GM12878 (cell line): ENCODE data around the gene SLC25A30. TPM values are rescaled to one million over a fixed set of nuclear protein-coding genes. Genes with fewer than 3 reads are reported as not detected.

Experiments used
- ATAC-seq: fragments of 200-7000 bp; cut with Tn5 transposase; 3 replicates; pipeline ENCODE4 v1.9.1; 2020; ENCODE audit warnings: mild to moderate bottlenecking, moderate library complexity
- Bru-seq: library from RNA; stranded (reverse); fragments of 400-500 nt; gene quantifications from one replicate; lab custom pipeline; 2021; lab: Mats Ljungman, UMichigan
- BruChase-seq, 2 experiments: library from RNA; stranded (reverse); fragments of 400-500 nt; gene quantifications; one replicate each; lab custom pipeline; 2021; lab: Mats Ljungman, UMichigan
- BruUV-seq: library from RNA; stranded (reverse); fragments of 400-500 nt; replicated peaks from 2 replicates; lab custom pipeline; 2021; lab: Mats Ljungman, UMichigan
- CTCF ChIA-PET: fragments of 300-600 bp; sonication (Branson Sonifier 250); formaldehyde crosslinking; extraction: SDS; loops from one replicate; lab custom pipeline; 2021; ENCODE audit warnings: inconsistent platforms; lab: Yijun Ruan, JAX
- POLR2A ChIA-PET: fragments of 350-600 bp; formaldehyde crosslinking; extraction: SDS; loops from one replicate; lab custom pipeline; 2021; ENCODE audit warnings: inconsistent platforms; lab: Charles Lee
- RAD21 ChIA-PET: fragments of 300-600 bp; sonication (Branson Sonifier 250); formaldehyde crosslinking; loops from one replicate; lab custom pipeline; 2023; ENCODE audit warnings: antibody characterized with exemption; ENCODE audit not compliant: unreplicated experiment; lab: Charles Lee
- SMC1A ChIA-PET: fragments of 300-600 bp; sonication (Branson Sonifier 250); formaldehyde crosslinking; loops from one replicate; lab custom pipeline; 2023; ENCODE audit not compliant: unreplicated experiment, uncharacterized antibody; lab: Charles Lee
- DNase-seq: peaks from one replicate; pipeline ENCODE4 v3.0.0-alpha.2; 2011; ENCODE audit warnings: low read depth, low spot score
- FAIRE-seq: peaks from 3 replicates; lab custom pipeline; 2011; peaks lifted over from hg19 to GRCh38; lab: Jason Lieb, UNC
- H2AFZ ChIP-seq: 2 replicates; pipeline ENCODE4 v1.6.0; 2011; ENCODE audit warnings: low read depth, low read length, control low read depth; ENCODE audit not compliant: control insufficient read depth
- H3K27ac ChIP-seq: 2 replicates; pipeline ENCODE4 v1.5.1; 2011; ENCODE audit warnings: control low read depth; ENCODE audit not compliant: control insufficient read depth, insufficient read depth
- H3K27me3 ChIP-seq, 2 experiments: replicated peaks in 1 of 2; 2 replicates each; pipeline versions ENCODE4 v1.6.0 to v1.6.1; 2011; ENCODE audit warnings: low read length in 1 of 2; ENCODE audit not compliant: control insufficient read depth in 2 of 2, insufficient read depth in 2 of 2
- H3K36me3 ChIP-seq, 2 experiments: 2 replicates each; pipeline ENCODE4 v1.5.1; 2011; ENCODE audit warnings: low read length in 1 of 2; ENCODE audit not compliant: control insufficient read depth in 2 of 2, insufficient read depth in 2 of 2
- H3K4me1 ChIP-seq: 2 replicates; pipeline ENCODE4 v1.6.1; 2011; ENCODE audit warnings: mild to moderate bottlenecking, low read length, moderate library complexity, mixed read lengths; ENCODE audit not compliant: control insufficient read depth, insufficient read depth
- H3K4me2 ChIP-seq: 2 replicates; pipeline ENCODE4 v1.6.0; 2011; ENCODE audit warnings: control low read depth; ENCODE audit not compliant: control insufficient read depth, insufficient read depth
- H3K4me3 ChIP-seq: fragments of 200-600 bp; sonication (generic); 2 replicates; pipeline ENCODE4 v1.5.1; 2016
- H3K79me2 ChIP-seq: 2 replicates; pipeline ENCODE4 v1.6.0; 2011; ENCODE audit warnings: low read length; ENCODE audit not compliant: control insufficient read depth, insufficient read depth
- H3K9ac ChIP-seq: 2 replicates; pipeline ENCODE4 v1.8.0; 2011; ENCODE audit warnings: low read length, control low read depth, mixed read lengths; ENCODE audit not compliant: control insufficient read depth, insufficient read depth
- H3K9me3 ChIP-seq: replicated peaks from 3 replicates; pipeline ENCODE4 v1.5.1; 2011; ENCODE audit warnings: mild to moderate bottlenecking, low read length; ENCODE audit not compliant: control insufficient read depth, insufficient read depth
- H4K20me1 ChIP-seq: 2 replicates; pipeline ENCODE4 v1.6.0; 2011; ENCODE audit not compliant: control insufficient read depth, insufficient read depth
- CHD2 ChIP-seq: IDR thresholded peaks from 2 replicates; pipeline ENCODE4 v1.6.1; 2011; ENCODE audit warnings: low read depth, low read length, improper control_type of control experiment, borderline replicate concordance
- CHD4 ChIP-seq: fragments of 200-600 bp; sonication (generic); IDR thresholded peaks from 2 replicates; pipeline ENCODE4 v1.6.1; 2016; ENCODE audit warnings: mild to moderate bottlenecking
- CREB1 ChIP-seq: IDR thresholded peaks from 2 replicates; pipeline ENCODE4 v1.6.1; 2012; ENCODE audit warnings: low read depth, mild to moderate bottlenecking, inconsistent platforms
- GATAD2B ChIP-seq: fragments of 450-650 bp; conservative IDR thresholded peaks from 2 replicates; pipeline ENCODE4 v1.6.1; 2017; ENCODE audit warnings: low read depth, mild to moderate bottlenecking, moderate library complexity
- NBN ChIP-seq: fragments of 450-650 bp; IDR thresholded peaks from 2 replicates; pipeline ENCODE4 v1.6.1; 2016
- NFYA ChIP-seq: IDR thresholded peaks from 2 replicates; pipeline ENCODE4 v1.6.1; 2011; ENCODE audit warnings: low read depth, mild to moderate bottlenecking, low read length, improper control_type of control experiment, borderline replicate concordance
- NR2F1 ChIP-seq: fragments of 450-650 bp; conservative IDR thresholded peaks from 2 replicates; pipeline ENCODE4 v1.6.1; 2017; ENCODE audit warnings: mild to moderate bottlenecking
- POLR2AphosphoS2 ChIP-seq: IDR thresholded peaks from 2 replicates; pipeline ENCODE4 v1.6.1; 2011; ENCODE audit warnings: low read depth, mild to moderate bottlenecking, low read length, improper control_type of control experiment, moderate library complexity
- SMAD1 ChIP-seq: fragments of 450-650 bp; IDR thresholded peaks from 2 replicates; pipeline ENCODE4 v1.6.1; 2018; ENCODE audit warnings: mild to moderate bottlenecking, low read depth; ENCODE audit not compliant: partially characterized antibody
- SMC3 ChIP-seq: IDR thresholded peaks from 2 replicates; pipeline ENCODE4 v1.6.1; 2011; ENCODE audit warnings: low read length, improper control_type of control experiment, borderline replicate concordance
- SRF ChIP-seq, 2 experiments: IDR thresholded peaks; 2 replicates each; pipeline ENCODE4 v1.6.1; 2011; ENCODE audit warnings: low read depth in 2 of 2, low read length in 2 of 2, mild to moderate bottlenecking in 1 of 2, moderate library complexity in 1 of 2
- STAT3 ChIP-seq: IDR thresholded peaks from 2 replicates; pipeline ENCODE4 v1.6.1; 2011; ENCODE audit warnings: low read depth, low read length, improper control_type of control experiment
- TBL1XR1 ChIP-seq: IDR thresholded peaks from 2 replicates; pipeline ENCODE4 v1.6.1; 2012; ENCODE audit warnings: low read depth, low read length, improper control_type of control experiment
- ZBED1 ChIP-seq: IDR thresholded peaks from 2 replicates; pipeline ENCODE4 v1.6.1; 2016; ENCODE audit warnings: borderline replicate concordance
- ZNF274 ChIP-seq: IDR thresholded peaks from one replicate; pipeline ENCODE4 v1.8.0; 2011; ENCODE audit not compliant: insufficient read length, insufficient read depth
- ZSCAN29 ChIP-seq: fragments of 450-650 bp; IDR thresholded peaks from 2 replicates; pipeline ENCODE4 v1.6.1; 2017; ENCODE audit warnings: mild to moderate bottlenecking, moderate library complexity
- WGBS: methylation state at CpG from one replicate; pipeline ENCODE4 v1.1.6; 2016; ENCODE audit warnings: low lambda C conversion rate; ENCODE audit not compliant: insufficient replicate concordance, insufficient coverage; ENCODE audit errors: missing lambda C conversion rate; 5-methylcytosine and 5-hydroxymethylcytosine counted together
- in situ Hi-C: fragments of 300-500 bp; cut with MboI; formaldehyde crosslinking; loops from 9 replicates; pipeline ENCODE4 v1.14.3; 2018; ENCODE audit warnings: mixed read lengths
- intact Hi-C: fragments of 100-400 bp; cut with micrococcal nuclease; formaldehyde crosslinking; loops from one replicate; pipeline ENCODE4 v1.14.2; 2022; ENCODE audit not compliant: unreplicated experiment
- long read RNA-seq, 2 experiments: library from polyadenylated mRNA; unstranded; transcript quantifications; one replicate each; pipeline ENCODE4 v2.0.0, GENCODE V29; 2019 to 2020
- polyA minus RNA-seq, 3 experiments: library from RNA; depleted of rRNA, polyadenylated mRNA; stranded (reverse); fragments of >200 nt; gene quantifications; 2 replicates each; pipeline ENCODE4 v1.2.3, GENCODE V29; 2011
- polyA plus RNA-seq, 11 experiments: library from polyadenylated mRNA; depleted of rRNA in 4 of 11; unstranded in 6 of 11; stranded (reverse) in 5 of 11; fragments of >200 nt; fragmentation: Nextera tagmentation in 4 of 11; fragmentation: Illumina TruSeq in 1 of 11; extraction: Ambion mirVana in 4 of 11; extraction: Trizol in 1 of 11; gene quantifications; 1 replicate in 1 of 11; 2 replicates in 10 of 11; pipeline versions ENCODE4 v1.2.1 to v1.2.3, GENCODE V29; 2011 to 2016; ENCODE audit warnings: inconsistent platforms in 2 of 11, missing spikeins in 2 of 11, low read depth in 1 of 11
- total RNA-seq, 4 experiments: library from RNA; depleted of rRNA in 3 of 4; stranded (reverse); fragments of >200 nt in 3 of 4; fragmentation: Illumina TruSeq in 1 of 4; extraction: Trizol in 1 of 4; gene quantifications; 2 replicates each; pipeline versions ENCODE4 v1.2.1 to v1.2.3, GENCODE V29; 2013 to 2021
- TF ChIP-seq, protein P1 (sequence below): fragments of 150-350 bp; IDR thresholded peaks from 2 replicates; pipeline ENCODE4 v1.6.1; 2016; ENCODE audit warnings: low read depth, low read length

SLC25A30 gene
- total RNA-seq (2013; cell fraction: nucleolus; rRNA removed), result 12.4 and 13.2 TPM in 2 replicates
- total RNA-seq (2014; rRNA removed) (4.7 and 5.0 TPM in 2 replicates), total RNA-seq (2014; rRNA removed; fragmentation: Illumina TruSeq; extraction: Trizol) (8.8 and 9.1 TPM in 2 replicates), total RNA-seq (2021) (13.5 and 18.0 TPM in 2 replicates), polyA plus RNA-seq (2011; rRNA removed) (16.0 and 19.9 TPM in 2 replicates), polyA plus RNA-seq (2014; fragmentation: Illumina TruSeq; extraction: Trizol) (16.7 and 22.7 TPM in 2 replicates), polyA plus RNA-seq (2014; fragmentation: Nextera tagmentation; extraction: Ambion mirVana) (1 to 10 TPM; 2.4 to 2.7 TPM), polyA plus RNA-seq (2014; rRNA removed) (11.8 and 13.7 TPM in 2 replicates), polyA plus RNA-seq (2016; fragmentation: Nextera tagmentation; extraction: Ambion mirVana) (1 to 10 TPM; 6.6 to 9.0 TPM), polyA minus RNA-seq (2011; rRNA and poly(A)+ RNA removed) (16.9 and 28.3 TPM in 2 replicates), Bru-seq, nascent RNA (percentile 69 among the genes with signal in this experiment), BruChase-seq, experiment 1, labeled RNA remaining after a 6-hour chase (percentile 70 among the genes with signal in this experiment), BruChase-seq, experiment 2, labeled RNA remaining after a 2-hour chase (percentile 80 among the genes with signal in this experiment)
- polyA plus RNA-seq (2011; ENCODE audit: low read depth), result 3.0 TPM
- polyA plus RNA-seq (2011; cell fraction: cytosol; rRNA removed), result 12.0 and 13.4 TPM in 2 replicates
- 7.7 and 8.7 TPM in 2 replicates for polyA plus RNA-seq (2011; cell fraction: nucleus; rRNA removed)
- 5.0 and 6.8 TPM in 2 replicates for polyA plus RNA-seq (2012)
- 9.8 and 13.9 TPM in 2 replicates for polyA minus RNA-seq (2011; cell fraction: cytosol; rRNA and poly(A)+ RNA removed)
- 4.7 and 7.7 TPM in 2 replicates for polyA minus RNA-seq (2011; cell fraction: nucleus; rRNA and poly(A)+ RNA removed)
- long read RNA-seq, experiment 1, partial matches to known transcripts, result 1 of 4 reads
- long read RNA-seq, experiment 1, other reads (novel, unspliced or antisense), result 3 of 4 reads
- long read RNA-seq, experiment 2, partial matches to known transcripts, result 0 of 5 reads
- long read RNA-seq, experiment 2, other reads (novel, unspliced or antisense), result 4 of 5 reads

DNA sequence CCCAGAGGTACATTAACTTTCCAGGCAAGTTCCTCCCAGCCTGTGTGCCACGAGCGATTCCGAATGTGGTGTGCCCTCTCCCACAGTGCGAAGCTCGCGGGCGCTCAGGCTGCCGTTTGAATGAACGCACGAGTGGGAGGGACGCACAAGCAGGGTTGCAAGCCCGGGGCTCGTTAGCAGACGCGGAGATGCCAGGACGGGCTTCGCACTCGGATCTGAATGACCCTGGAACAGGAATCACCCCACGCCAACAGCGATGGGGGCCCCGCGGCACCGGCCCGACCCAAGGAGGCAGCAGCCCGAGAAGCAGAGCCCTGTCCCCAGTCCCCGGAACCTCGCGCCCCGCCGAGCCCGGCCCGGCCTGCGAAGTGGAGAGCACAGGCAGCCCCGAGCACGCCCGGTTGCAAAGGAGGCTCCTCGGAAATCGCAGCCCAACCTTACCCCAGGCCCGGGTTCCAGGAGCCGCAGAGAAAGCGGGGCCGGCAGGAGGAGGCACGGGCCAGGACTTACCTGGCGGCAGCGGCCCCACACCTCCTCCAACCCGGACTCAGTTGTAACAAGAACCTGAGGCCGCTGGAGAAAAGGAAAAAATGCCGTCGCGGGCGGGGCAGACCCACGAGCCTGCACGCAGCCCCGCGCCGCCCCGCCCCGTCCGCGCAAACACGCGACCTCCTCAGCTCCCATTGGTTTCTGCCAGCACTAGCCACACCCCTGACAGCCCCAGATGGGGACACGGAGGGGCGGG is at the start of gene SLC25A30:
TSS of gene SLC25A30 (minus strand) at position 584 of the 745 bp plus-strand sequence. CDS start 6,948 bp downstream, outside the sequence.
- RAD21 ChIA-PET, result interaction anchor here (1.4 kb wide), 1 partner anchor 25 kb away, joined by 5 read pairs; no protein-coding TSS in a partner anchor
- Histone ChIP-seq H3K9me3 (no peaks in the 10 kb centered on the region), H3K4me1 (no peaks in the 10 kb centered on the region), H3K4me3 (peak within 1 kb of the TSS; percentile 83), H3K36me3 (no peaks in the 10 kb centered on the region), H4K20me1 (no peaks in the 10 kb centered on the region), H3K4me2 (peak within 1 kb of the TSS; percentile 88), H3K27me3 (no peaks in the 10 kb centered on the region), H2AFZ (peak within 1 kb of the TSS; percentile 91), H3K9ac (peak within 1 kb of the TSS; percentile 87), H3K27ac (peak within 1 kb of the TSS; percentile 72), H3K79me2 (peaks cover 23% of the 10 kb centered on the region)
- in situ Hi-C loops (no loop called here), intact Hi-C loops (loop anchor here (1.0 to 5.0 kb wide), 3 partner anchors 46 to 749 kb away; partner anchors contain the start of genes COG3 and TPT1)
- CTCF ChIA-PET, result interaction anchor here (0.6 to 3.6 kb wide), 9 partner anchors 12 to 758 kb away, joined by 3 to 17 read pairs (median 3); no protein-coding TSS in a partner anchor
- SMC1A ChIA-PET, result interaction anchor here (1.0 to 1.9 kb wide), 7 partner anchors 11 to 283 kb away, joined by 3 to 5 read pairs (median 3); partner anchors contain the start of gene TPT1
- POLR2A ChIA-PET, result interaction anchor here (0.6 to 2.5 kb wide), 8 partner anchors 23 to 708 kb away, joined by 3 to 6 read pairs (median 4); partner anchors contain the start of gene TPT1
- DNase-seq (peak; percentile 51), ATAC-seq (peak; percentile 96), FAIRE-seq (no peak)
- WGBS, result under 1% methylated on average over 62 of the region's 64 CpGs
- BruUV-seq, result TSS peak; percentile 77
- TF ChIP-seq CHD4, result no peak
- TF ChIP-seq, protein P1, sequence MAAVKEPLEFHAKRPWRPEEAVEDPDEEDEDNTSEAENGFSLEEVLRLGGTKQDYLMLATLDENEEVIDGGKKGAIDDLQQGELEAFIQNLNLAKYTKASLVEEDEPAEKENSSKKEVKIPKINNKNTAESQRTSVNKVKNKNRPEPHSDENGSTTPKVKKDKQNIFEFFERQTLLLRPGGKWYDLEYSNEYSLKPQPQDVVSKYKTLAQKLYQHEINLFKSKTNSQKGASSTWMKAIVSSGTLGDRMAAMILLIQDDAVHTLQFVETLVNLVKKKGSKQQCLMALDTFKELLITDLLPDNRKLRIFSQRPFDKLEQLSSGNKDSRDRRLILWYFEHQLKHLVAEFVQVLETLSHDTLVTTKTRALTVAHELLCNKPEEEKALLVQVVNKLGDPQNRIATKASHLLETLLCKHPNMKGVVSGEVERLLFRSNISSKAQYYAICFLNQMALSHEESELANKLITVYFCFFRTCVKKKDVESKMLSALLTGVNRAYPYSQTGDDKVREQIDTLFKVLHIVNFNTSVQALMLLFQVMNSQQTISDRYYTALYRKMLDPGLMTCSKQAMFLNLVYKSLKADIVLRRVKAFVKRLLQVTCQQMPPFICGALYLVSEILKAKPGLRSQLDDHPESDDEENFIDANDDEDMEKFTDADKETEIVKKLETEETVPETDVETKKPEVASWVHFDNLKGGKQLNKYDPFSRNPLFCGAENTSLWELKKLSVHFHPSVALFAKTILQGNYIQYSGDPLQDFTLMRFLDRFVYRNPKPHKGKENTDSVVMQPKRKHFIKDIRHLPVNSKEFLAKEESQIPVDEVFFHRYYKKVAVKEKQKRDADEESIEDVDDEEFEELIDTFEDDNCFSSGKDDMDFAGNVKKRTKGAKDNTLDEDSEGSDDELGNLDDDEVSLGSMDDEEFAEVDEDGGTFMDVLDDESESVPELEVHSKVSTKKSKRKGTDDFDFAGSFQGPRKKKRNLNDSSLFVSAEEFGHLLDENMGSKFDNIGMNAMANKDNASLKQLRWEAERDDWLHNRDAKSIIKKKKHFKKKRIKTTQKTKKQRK, result no peak
- TF ChIP-seq CREB1, result 0 out of 2 replicates have a peak, but pooled peaks have one; percentile 9
- 0 out of 4 replicates have a peak, but pooled peaks of 1 of the 2 experiments have one; percentile 4 for TF ChIP-seq SRF (IDR thresholded peaks at IDR 0.05; ENCODE audit: low read depth in 2 of 2, low read length in 2 of 2)
- TF ChIP-seq ZSCAN29, result no peak
- TF ChIP-seq TBL1XR1, result 0 out of 2 replicates have a peak, but pooled peaks have one; percentile 18
- TF ChIP-seq STAT3, result no peak
- TF ChIP-seq CHD2, result no peak
- no peak for TF ChIP-seq SMAD1
- TF ChIP-seq GATAD2B, result 0 out of 2 replicates have a peak, but pooled peaks have one; percentile 79
- no peak for TF ChIP-seq POLR2AphosphoS2
- TF ChIP-seq ZNF274, result no peak
- TF ChIP-seq NBN, result no peak
- TF ChIP-seq SMC3, result no peak
- no peak for TF ChIP-seq NR2F1
- no peak for TF ChIP-seq ZBED1
- TF ChIP-seq NFYA, result no peak
